NCI-H2196 (cell line): ENCODE data around the gene SECISBP2.

Source experiments
- DNase-seq: peaks from one replicate; lab custom pipeline; 2025; ENCODE audit not compliant: unreplicated experiment; lab: John Stamatoyannopoulos, UW

Gene SECISBP2

DNA sequence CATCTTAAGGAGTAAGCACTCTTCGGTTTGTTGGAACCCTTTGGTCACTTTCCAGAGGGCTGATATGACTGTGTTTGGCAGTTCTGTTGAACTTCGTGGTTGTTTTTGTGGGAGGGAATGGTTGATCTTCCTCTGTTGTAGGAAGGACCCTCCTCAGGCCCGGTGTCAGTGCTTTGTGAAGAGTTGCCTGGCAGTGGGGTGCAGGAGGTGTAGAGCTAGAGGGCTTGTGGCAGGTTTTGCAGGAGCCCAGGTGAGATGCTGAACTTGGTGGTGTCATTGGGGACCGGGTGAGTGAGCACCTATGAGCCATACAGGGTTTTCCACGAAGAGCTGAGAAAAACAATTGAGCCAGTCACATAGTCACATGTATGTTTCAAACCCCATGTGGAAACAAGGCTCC lies 27.2 kb downstream of the SECISBP2 start:
- DNase-seq, result no peak

DNA sequence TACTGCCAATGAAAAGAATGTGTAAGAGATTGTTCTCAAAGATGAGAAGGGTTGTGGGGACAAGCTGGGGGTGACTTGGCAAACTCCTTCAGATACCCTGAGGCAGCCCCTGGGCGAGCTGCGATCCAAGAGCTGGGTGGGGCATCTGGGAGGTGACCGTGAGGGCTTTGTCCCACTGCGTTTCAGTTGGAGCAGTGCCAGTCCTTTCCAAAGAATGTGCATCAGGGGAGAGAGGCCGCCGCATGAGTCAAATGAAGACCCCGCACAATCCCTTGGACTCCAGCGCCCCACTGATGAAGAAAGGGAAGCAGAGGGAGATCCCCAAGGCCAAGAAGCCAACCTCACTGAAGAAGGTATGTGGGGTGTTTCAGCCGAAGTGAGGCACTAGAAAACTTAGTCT lies 28.4 kb downstream of the SECISBP2 start:
- DNase-seq, result no peak

DNA sequence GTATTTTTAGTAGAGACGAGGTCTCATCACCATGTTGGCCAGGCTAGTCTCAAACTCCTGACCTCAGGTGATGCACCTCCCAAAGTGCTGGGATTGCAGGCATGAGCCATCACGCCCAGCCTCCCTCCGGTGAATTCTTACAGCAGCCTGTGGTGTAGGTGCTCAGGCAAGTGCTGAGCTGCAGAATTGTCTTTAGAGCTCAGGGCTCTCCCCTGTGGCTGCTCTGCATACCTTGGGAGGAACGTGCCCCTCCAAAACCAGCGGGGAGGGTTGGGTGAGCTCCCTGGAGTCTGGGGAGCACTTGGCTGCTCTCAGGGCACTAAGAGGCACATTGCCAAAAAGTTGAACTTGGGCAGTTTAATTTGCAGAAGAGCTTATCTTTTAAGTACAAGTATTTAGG lies 29.4 kb downstream of the SECISBP2 start:
- DNase-seq, result no peak

DNA sequence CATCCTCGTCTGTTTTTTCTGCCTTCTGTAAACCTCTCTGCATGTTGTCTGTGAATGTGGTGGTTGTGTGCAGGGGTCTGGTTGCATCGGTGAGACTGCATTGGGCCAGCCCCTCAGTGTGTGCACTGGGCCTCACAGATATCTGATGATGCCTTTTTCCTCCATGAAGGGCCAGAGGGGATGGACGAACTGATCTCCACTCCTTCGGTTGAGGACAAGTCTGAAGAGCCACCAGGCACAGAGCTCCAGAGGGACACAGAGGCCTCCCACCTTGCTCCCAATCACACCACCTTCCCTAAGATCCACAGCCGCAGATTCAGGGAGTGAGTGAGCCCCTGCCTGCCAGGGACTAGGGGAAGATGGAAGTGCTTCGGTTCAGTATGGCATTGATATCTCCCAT lies 31.3 kb downstream of the SECISBP2 start:
- DNase-seq, result no peak

DNA sequence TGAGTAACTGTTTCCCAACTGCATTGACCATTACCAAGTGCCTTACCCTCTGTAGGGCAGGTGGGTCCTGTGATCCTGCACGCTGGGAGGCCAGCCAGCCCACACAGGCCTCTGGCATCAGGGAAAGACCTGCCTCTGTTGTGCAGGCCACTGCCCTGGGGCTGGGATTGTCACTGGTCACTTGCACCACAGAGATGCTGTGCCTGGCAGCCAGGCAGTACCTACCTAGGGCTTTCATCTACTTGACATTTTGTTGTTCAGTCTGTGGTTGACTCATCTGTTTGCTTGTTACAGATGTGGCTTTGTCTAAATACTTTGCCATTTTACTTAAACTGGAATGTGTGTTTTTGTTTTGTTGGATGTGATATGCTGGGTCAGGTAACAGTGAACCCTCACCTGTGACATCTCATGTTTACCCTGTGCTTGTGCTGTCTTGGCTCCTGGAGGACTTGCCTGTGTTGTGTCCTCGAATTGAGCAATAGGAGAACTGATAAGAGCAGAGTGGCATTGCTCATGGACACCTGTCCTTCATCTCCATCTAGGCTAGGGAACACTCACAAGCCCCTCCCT lies 32.8 kb downstream of the SECISBP2 start:
- DNase-seq, result peak; percentile 22

DNA sequence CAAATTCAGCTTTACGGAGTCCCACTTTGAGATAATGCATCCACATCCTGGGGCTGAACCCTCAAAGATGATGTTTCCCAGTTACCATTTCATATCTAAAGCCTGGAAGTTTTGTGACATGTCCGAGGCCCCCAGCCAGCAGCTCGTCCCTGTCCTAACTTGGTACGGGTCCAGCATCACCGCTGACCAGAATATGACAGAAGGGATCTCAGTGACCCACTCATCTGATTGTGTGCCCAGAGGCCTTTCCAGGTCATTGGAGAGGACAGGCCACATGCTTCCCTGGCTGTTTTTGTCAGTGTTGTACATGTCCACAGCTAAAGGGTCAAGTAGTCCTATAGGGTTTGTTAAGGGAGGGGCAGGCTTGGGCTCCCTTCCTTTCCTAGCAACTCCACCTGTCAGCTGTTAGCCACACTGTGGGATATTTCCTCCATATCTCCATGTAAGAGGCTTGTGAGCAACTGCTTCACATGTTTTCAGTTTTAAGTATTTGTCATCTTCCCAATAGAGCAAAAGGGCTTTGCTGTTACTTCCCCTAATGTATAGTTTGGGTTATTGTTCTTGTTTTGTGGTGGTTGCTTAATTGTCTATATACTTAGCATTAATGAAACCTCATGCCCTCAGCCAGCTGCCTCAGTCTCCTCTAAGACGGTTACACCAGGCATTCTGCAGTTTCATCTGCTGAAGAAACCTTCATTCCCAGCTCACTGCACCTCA lies 33.4 kb downstream of the SECISBP2 start:
- no peak for DNase-seq

DNA sequence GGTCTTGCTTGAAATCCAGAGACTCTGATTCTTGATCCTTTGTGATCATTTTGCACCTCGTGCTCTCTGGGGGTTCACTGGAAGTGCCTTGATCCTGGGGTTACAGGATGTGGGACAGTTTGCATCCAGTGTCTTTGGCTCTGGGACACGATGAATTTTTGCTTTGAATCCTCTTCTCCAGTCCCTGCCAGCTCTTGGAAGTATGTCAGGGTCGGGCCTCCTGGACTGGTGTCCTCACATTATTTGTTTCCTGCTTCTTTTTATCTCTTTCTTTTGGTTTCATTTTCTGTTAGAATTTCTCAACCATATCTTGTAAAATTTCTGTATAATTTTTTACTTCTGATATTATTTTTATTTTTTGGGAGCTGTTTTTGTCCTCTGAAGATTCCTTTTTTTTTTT lies 34.2 kb downstream of the SECISBP2 start:
- DNase-seq, result no peak

DNA sequence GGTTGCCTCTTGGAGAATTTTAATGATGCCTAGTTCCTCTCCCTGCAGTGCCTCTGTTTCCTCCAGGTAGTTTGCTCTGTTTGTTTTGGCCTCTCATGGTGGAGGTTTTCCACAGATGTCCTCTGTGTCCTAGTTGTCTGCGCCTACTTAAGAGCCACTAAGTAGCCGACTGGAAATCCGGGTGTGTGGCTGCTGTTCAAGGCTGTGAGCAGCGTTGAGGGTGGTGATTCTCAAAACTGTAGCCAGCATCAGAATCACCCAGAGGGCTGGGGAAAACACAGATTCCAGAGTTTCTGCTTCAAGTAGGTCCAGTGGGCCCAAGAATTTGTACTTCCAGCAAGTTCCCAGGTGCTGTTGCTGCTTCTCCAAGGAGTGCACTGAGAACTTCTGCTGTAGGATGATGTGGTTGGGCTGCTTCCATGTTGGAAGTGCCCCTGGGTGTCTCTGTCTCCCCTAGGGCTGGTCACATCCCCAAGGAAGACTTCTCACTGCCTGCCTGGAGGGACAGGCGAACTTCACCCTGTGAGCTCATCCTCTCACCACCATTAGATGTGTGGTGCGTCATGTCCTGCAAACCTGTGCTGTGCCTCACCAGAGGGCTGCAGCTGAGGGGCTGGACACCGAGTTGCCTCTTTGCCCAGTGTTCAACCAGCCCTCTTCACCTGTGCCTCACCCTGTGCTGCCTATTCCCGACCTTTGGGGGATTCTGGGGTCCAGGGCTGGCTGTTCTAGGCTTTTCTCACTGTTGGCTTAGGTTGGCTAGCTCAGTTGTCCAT lies 34.8 kb downstream of the SECISBP2 start:
- DNase-seq, result no peak

DNA sequence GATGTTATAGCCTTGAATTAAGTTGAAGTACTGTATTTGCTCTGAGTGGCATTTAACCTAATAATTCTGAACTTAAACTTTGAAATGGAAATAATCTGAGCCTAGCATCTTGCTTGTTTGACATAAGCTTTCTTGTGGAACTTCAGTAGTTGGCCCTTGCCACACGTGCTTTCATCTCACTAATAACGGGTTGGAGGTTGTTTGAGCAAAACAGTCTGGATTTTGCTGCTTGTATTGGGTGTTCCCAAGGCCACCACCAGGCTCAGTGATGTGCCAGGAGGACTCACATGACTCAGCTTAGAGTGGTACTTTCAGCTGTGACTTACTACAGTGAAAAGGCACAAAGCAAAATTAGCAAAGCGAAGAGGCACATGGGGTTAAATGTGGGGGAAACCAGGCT lies 35.7 kb downstream of the SECISBP2 start:
- no peak for DNase-seq

DNA sequence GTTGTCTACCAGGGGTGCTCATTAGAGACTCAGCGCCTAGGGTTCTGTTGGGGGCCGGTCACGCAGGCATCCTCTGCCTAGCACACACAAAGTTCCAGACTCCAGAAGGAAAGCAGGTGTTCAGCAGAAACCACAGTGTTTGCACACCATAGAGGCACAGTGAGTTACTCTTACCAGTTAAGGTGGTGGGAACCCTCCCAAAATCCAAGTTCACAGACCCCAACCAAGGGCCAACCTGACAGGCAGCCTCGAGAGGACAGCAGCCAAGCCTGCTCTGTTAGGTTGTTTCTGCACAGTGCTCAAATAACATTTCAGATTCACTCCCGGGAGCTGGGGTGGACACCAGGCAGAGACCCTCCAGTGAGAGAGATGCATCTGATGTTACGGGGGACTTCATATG lies 36.2 kb downstream of the SECISBP2 start:
- no peak for DNase-seq

DNA sequence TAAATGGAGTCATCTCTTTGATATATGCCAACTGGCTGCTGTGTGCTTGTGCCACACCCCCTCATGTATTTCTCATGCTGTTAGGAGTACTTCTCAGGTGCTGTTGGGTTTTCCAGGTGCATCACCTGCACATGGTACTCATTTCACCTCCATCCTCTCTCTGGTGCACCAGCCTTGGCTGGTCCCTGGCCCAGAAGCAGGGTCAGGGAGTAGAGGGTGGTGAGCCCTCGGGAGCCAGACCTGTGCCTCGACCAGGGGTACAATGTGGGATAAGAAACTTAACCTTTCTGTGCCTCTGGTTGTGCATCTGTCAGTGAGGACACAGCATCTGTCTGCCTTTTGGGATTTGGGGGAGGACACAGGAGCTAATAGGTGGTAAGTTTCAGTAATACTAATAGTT lies 38.5 kb downstream of the SECISBP2 start:
- DNase-seq, result no peak

DNA sequence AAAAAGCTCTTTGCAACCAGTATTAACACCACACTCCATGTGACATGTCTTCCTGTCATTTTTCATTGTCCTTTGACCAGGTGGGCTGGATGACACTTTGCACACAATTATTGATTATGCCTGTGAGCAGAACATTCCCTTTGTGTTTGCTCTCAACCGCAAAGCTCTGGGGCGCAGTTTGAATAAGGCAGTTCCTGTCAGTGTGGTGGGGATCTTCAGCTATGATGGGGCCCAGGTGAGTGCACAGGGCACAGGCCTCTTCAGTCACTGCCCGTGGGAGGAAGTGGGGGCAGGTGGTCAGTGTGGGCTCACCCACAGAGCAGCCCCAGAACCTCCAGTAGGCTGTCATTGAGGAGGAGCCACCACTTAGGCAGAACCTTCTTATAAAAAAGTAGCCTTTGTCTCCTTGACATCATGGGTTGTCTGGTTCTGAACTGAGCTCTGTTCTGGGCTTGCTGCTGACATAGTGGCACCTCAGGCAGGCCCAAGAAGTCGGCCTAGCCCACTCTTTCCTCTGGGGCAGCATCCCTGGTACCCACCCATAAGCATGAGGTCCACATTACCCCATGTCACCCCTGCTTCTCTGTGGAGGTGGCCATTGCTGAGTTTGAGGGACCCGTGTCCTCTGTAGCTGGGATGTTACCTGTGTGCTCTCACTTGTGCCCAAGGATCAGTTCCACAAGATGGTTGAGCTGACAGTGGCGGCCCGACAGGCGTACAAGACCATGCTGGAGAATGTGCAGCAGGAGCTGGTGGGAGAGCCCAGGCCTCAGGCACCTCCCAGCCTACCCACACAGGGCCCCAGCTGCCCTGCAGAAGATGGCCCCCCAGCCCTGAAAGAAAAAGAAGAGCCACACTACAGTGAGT lies 39.3 kb downstream of the SECISBP2 start:
- DNase-seq, result no peak

DNA sequence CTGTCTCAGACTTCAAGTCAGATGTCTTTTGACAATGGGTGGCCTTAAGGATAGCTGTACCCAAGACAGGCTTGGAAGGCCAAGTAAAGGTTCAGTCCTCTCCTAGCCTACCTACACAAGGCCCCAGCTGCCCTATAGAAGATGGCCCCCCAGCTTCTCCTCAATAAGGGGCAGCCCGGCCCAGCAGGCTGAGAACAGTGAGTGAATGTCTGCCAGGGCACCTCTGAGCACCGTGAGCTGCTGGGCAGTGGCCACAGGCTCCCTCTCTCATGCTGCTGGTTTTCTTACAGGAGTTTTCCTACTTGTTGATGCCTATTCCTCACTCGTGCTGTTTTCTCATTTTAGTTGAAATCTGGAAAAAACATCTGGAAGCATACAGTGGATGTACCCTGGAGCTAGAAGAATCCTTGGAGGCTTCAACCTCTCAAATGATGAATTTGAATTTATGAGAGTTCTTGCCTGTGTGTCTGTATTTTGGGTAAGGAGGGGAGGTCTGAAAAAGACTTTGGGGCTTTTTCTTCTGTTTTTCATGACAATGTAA lies 40.1 kb downstream of the SECISBP2 start:
- no peak for DNase-seq

DNA sequence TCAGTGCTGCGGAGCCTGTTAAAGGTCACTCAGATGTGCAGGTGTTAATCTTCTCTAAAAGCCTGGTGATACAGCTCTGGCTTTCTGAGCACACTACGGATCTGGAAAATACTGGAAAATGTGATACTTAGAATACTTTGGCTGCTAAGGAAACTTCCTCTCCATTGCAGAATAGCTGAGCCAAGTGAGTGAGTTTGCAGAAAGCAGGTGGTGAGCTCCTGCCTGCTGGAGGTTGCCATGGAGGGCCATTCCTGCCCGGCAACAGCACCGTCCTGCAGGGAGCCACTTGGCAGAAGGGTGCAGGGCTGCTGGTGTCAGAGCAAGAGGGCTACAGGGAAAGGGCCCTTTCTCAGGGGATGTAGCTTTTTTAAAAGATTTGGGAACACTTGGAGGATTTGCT lies 40.7 kb downstream of the SECISBP2 start:
- DNase-seq, result peak; percentile 77

DNA sequence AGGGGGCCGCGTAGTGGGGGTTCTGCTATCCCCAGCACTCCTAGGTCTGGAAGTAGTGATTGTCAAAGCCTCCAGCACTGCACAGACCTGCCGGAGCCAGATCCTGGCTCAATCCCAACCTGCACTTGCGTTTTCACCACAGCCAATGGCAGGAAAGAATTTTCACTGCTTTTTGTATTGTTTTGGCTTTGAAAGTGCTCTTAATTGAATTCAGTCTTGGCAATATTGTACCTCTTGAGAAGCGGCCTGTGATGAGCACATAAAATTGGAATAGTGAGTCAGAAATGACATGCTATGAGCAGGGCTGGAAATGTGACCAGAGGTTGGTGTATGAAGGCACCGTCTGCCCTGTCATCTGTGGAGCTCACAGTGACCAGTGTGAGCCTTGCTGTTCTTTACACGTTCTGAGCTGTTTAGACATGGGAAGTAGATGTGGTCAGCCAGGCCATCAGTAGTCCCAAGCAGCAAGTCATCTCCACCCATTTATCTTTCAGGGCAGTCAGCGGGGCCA lies 41.5 kb downstream of the SECISBP2 start:
- peak; percentile 82 for DNase-seq

DNA sequence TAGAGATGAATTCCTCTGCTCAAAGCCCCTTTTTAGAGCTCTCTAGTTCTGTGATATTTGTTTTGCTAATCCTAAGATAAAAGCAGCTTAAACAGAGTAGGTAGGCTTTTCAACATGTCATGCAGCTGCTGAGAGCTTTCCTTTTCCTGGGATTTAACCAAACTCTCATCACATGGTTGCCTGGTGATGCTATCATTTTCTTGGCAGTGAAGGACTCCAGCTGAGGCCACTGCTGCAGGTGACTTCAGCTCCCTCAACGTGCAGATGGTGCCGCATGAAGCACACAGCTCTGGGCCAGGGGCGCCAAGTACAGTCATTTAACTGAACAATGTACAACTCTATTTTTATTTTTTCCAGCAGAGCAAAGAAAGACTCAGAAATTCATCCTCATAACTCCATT lies 42.2 kb downstream of the SECISBP2 start:
- peak; percentile 69 for DNase-seq

DNA sequence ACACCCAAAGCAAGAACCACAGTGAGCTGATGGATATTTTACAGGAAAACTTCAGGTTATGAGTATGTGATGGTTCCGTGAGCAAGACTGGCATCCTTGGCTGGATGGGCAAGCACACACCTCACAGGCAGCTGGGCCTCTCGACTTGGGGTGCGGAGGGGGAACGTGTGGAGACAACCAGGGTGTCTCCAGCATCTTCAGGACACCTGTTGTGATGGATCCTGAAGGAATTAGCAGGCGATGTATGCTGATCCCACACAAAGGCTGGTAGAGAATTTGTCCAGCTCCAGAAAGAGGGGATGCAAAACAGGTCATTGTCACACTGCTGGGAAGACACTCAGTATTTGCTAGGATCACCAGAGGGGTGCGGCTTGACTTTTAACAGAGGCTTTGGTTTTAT lies 42.7 kb downstream of the SECISBP2 start:
- no peak for DNase-seq

DNA sequence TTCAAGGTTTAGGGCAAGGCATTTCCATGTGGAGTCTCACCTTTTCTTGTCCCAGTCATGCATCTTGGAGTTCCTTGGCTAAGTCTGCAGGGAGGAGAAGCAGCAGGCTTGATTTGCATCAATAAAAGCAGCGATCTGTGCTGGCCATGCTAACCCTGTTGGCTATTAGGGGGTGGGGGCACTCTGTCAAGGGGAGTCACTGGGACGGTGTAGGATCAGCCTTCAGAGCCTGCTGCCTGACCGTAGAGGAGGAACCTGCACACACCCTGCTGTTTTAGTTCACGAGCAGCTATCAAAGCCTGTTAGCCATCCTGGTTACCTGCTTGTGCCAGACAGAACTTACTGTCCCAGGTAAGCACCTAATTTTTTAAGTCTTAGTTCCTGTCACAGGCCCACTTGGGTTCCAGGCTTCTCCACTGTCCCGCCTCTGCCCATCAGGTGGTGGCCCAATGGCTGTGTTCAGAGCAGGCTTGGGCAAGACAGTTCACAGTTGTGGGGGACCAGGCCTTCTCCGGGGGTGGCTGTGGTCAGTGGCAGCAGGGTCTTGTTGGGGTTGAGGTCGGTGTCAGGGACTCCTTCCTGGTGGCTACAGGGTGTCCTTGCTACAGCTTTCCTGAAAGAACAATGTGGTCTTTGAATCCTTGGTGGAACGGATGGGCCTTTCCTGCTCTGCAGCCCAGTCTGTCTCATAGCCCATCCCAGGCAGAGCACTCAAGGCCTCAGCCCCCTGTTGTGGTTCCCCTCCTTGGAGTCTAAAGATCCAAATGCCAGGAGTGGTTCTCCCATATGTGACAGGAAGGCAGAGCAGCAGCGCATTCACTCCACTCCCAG lies 43.7 kb downstream of the SECISBP2 start:
- DNase-seq, result no peak

DNA sequence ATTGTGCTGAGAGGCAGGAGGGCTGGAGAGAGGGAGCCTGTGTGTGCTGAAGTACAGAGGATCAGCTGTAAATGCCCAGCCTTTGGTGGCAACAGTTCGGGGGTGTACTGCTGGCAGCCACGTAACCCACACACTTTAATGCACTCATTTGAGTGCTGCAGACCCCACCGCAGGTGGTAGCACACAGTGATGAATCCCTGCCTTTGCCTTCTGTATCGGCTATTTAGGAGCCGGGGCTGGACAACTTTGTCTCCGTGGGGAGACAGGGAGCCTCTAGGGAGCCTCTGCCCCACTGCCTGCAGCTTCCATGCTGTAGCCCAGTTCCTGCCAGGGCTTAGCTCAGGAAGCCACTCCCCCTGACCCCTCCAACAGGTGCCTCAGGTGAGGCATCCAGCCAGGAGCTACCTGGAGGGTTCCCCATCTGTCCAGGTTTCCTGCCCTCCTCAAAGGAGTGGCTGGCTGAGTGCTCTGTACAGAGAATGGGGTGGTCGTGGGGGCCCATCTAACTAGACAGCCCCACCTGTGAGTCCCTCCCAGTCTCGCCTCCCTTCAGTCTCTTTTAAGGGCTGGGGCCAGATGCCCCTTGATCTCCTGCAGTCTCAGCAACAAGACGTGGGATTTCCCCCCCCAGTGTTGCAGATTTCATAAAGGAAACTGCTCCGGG lies 44.5 kb downstream of the SECISBP2 start:
- DNase-seq, result no peak

DNA sequence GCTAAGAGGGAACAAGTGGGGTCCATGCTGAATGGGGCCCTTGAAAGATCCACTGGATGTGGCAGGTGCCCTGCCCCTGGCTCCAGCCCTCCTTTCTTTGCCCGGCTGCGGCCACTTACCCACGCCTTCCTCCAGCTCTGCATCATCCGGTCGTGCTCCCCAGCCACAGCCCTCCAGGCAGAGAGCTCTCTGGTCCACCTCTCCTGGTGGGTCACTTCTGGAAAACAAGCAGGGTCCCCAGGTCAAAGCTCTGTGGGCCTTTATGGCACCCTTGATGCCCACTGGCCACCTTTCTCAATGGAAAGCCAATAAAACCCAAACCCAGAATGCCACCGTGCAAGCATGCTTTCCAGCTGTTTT lies 45.0 kb downstream of the SECISBP2 start:
- DNase-seq, result no peak
